OCI-LY3 (cell line): ENCODE results near the gene PACRG.

Source experiments
- H2AFZ ChIP-seq: fragments of 200-600, 300-600 bp; shearing (Covaris generic); 2 replicates; pipeline ENCODE4 v1.6.0; 2014; ENCODE audit warnings: antibody characterized with exemption, low read depth, low read length
- H3K27ac ChIP-seq: fragments of 200-600, 300-600 bp; sonication (generic); 2 replicates; pipeline ENCODE4 v1.5.1; 2014; ENCODE audit warnings: mild to moderate bottlenecking, low read length, moderate library complexity, mixed read lengths
- H3K27me3 ChIP-seq: fragments of 200-600, 300-600 bp; sonication (generic); 2 replicates; pipeline ENCODE4 v1.6.1; 2014; ENCODE audit warnings: low read depth, low read length, mixed read lengths
- H3K36me3 ChIP-seq: fragments of 200-600, 300-600 bp; sonication (generic); replicated peaks from 2 replicates; pipeline ENCODE3; 2014; ENCODE audit warnings: low read depth, low read length, mixed read lengths
- H3K4me1 ChIP-seq: fragments of 300-600, 200-600 bp; sonication (generic); 2 replicates; pipeline ENCODE4 v1.6.1; 2014; ENCODE audit warnings: low read length, mixed read lengths
- H3K4me2 ChIP-seq: fragments of 200-600, 300-600 bp; sonication (generic); 2 replicates; pipeline ENCODE4 v1.6.1; 2014; ENCODE audit warnings: low read length, mixed read lengths
- H3K4me3 ChIP-seq: fragments of 300-600, 200-600 bp; sonication (generic); 2 replicates; pipeline ENCODE4 v1.5.1; 2014; ENCODE audit warnings: antibody characterized with exemption, mild to moderate bottlenecking, low read length, moderate library complexity
- H3K79me2 ChIP-seq: fragments of 300-600, 200-600 bp; shearing (Covaris generic); 2 replicates; pipeline ENCODE4 v1.6.1; 2014; ENCODE audit warnings: mild to moderate bottlenecking, low read length, mixed read lengths
- H3K9ac ChIP-seq: fragments of 300-600, 200-600 bp; shearing (Covaris generic); 2 replicates; pipeline ENCODE4 v1.6.0; 2014; ENCODE audit warnings: mild to moderate bottlenecking, low read length, moderate library complexity
- H3K9me3 ChIP-seq: fragments of 200-600, 300-600 bp; shearing (Covaris generic); 2 replicates; pipeline ENCODE4 v1.6.1; 2014; ENCODE audit warnings: low read length, mixed read lengths; ENCODE audit not compliant: insufficient read depth
- H4K20me1 ChIP-seq: fragments of 200-600, 300-600 bp; sonication (generic); 2 replicates; pipeline ENCODE4 v1.6.1; 2016; ENCODE audit warnings: low read length, mixed read lengths; ENCODE audit not compliant: insufficient read depth
- CTCF ChIP-seq: fragments of 200-600, 300-600 bp; sonication (generic); IDR thresholded peaks from 2 replicates; pipeline ENCODE4 v1.5.1; 2014; ENCODE audit warnings: antibody characterized with exemption, low read length, low read depth
- EZH2phosphoT487 ChIP-seq: fragments of 200-600 bp; shearing (Covaris generic); IDR thresholded peaks from 2 replicates; pipeline ENCODE4 v1.6.1; 2018; ENCODE audit warnings: antibody characterized with exemption, mixed run types, low read depth

The PACRG gene

GRCh38 chr6:163333038-163333437, 605.3 kb downstream of the PACRG start:
- no peak overlapping the region for H3K9ac ChIP-seq
- no peak overlapping the region for H2AFZ ChIP-seq
- H3K79me2 ChIP-seq: no peaks in the 10 kb centered on the region
- no peaks in the 10 kb centered on the region for H3K36me3 ChIP-seq
- TF ChIP-seq EZH2phosphoT487 (no peak), CTCF (no peak)
- no peaks in the 10 kb centered on the region for H3K9me3 ChIP-seq
- no peak overlapping the region for H3K27ac ChIP-seq
- H3K4me2 ChIP-seq: no peak overlapping the region
- no peaks in the 10 kb centered on the region for H3K4me1 ChIP-seq
- H3K4me3 ChIP-seq: no peak overlapping the region
- H4K20me1 ChIP-seq: no peaks in the 10 kb centered on the region
- H3K27me3 ChIP-seq: no peaks in the 10 kb centered on the region

- H3K4me1 ChIP-seq: no peaks in the 10 kb centered on the region
- H3K27ac ChIP-seq: no peak overlapping the region
- H3K9ac ChIP-seq: no peak overlapping the region
- no peak overlapping the region for H3K4me3 ChIP-seq
- no peaks in the 10 kb centered on the region for H3K36me3 ChIP-seq
- no peaks in the 10 kb centered on the region for H4K20me1 ChIP-seq
- TF ChIP-seq EZH2phosphoT487: no peak
- TF ChIP-seq CTCF: no peak
- H3K4me2 ChIP-seq: no peak overlapping the region
- no peak overlapping the region for H2AFZ ChIP-seq
- H3K9me3 ChIP-seq: no peaks in the 10 kb centered on the region
- no peaks in the 10 kb centered on the region for H3K27me3 ChIP-seq
- no peaks in the 10 kb centered on the region for H3K79me2 ChIP-seq
Observed at GRCh38 chr6:163333701-163334663, 606.2 kb downstream of the PACRG start.

GRCh38 chr6:163335056-163335455, 607.3 kb downstream of the PACRG start:
- no peak for TF ChIP-seq EZH2phosphoT487
- TF ChIP-seq CTCF: no peak
- H3K4me1 ChIP-seq: no peaks in the 10 kb centered on the region
- no peak overlapping the region for H3K4me3 ChIP-seq
- no peaks in the 10 kb centered on the region for H4K20me1 ChIP-seq
- H3K9me3 ChIP-seq: no peaks in the 10 kb centered on the region
- no peak overlapping the region for H2AFZ ChIP-seq
- H3K27ac ChIP-seq: no peak overlapping the region
- H3K27me3 ChIP-seq: no peaks in the 10 kb centered on the region
- no peaks in the 10 kb centered on the region for H3K79me2 ChIP-seq
- no peak overlapping the region for H3K9ac ChIP-seq
- no peaks in the 10 kb centered on the region for H3K36me3 ChIP-seq
- H3K4me2 ChIP-seq: no peak overlapping the region

- Histone ChIP-seq H3K27ac (no peak overlapping the region), H3K36me3 (no peaks in the 10 kb centered on the region), H3K27me3 (no peaks in the 10 kb centered on the region), H3K4me3 (no peak overlapping the region), H2AFZ (no peak overlapping the region), H3K4me2 (no peak overlapping the region), H3K79me2 (no peaks in the 10 kb centered on the region), H4K20me1 (no peaks in the 10 kb centered on the region), H3K4me1 (no peaks in the 10 kb centered on the region), H3K9ac (no peak overlapping the region), H3K9me3 (no peaks in the 10 kb centered on the region)
- no peak for TF ChIP-seq CTCF
- no peak for TF ChIP-seq EZH2phosphoT487
Observed at GRCh38 chr6:163335671-163336545, 608.1 kb downstream of the PACRG start.
